Endothelial cell of umbilical vein (primary cell): Measurements from ENCODE around the gene WDR26. TPM values are rescaled to one million over a fixed set of nuclear protein-coding genes. Genes with fewer than 3 reads are reported as not detected.

Experiments
- BruUV-seq: library from RNA; stranded (reverse); fragments of 400-500 nt; replicated peaks from 2 replicates; lab custom pipeline; 2021; lab: Mats Ljungman, UMichigan
- CTCF ChIA-PET: fragments of 300-600, 350-600 bp; sonication (Branson Sonifier 250); formaldehyde crosslinking; loops from one replicate; lab custom pipeline; 2021; ENCODE audit warnings: antibody characterized with exemption, inconsistent platforms; lab: Charles Lee
- POLR2A ChIA-PET: fragments of 300-600, 350-600 bp; sonication (Branson Sonifier 250); formaldehyde crosslinking; loops from one replicate; lab custom pipeline; 2021; ENCODE audit warnings: antibody characterized with exemption, inconsistent platforms; lab: Charles Lee
- DNase-seq: peaks from one replicate; pipeline ENCODE4 v3.0.0-alpha.2; 2011; ENCODE audit warnings: low read depth, low spot score
- FAIRE-seq: peaks from 2 replicates; lab custom pipeline; 2011; peaks lifted over from hg19 to GRCh38; lab: Jason Lieb, UNC
- H2AFZ ChIP-seq: 2 replicates; pipeline ENCODE4 v1.6.0; 2012; ENCODE audit warnings: low read depth, low read length, control low read depth, inconsistent platforms
- H3K27ac ChIP-seq: 2 replicates; pipeline ENCODE4 v1.5.1; 2011; ENCODE audit warnings: low read depth, mild to moderate bottlenecking, control low read depth, low read length, moderate library complexity; ENCODE audit not compliant: insufficient read depth
- H3K27me3 ChIP-seq, 2 experiments: 2 replicates each; pipeline versions ENCODE4 v1.6.0 to v1.6.1; 2011; ENCODE audit warnings: low read length in 2 of 2, mixed read lengths in 1 of 2; ENCODE audit not compliant: control insufficient read depth in 2 of 2, insufficient read depth in 2 of 2
- H3K36me3 ChIP-seq, 2 experiments: 2 replicates in 1 of 2; 3 replicates in 1 of 2; pipeline ENCODE4 v1.5.1; 2011; ENCODE audit warnings: low read length in 2 of 2, mild to moderate bottlenecking in 1 of 2, moderate library complexity in 1 of 2; ENCODE audit not compliant: control insufficient read depth in 2 of 2, insufficient read depth in 2 of 2; ENCODE audit errors: extremely low read depth in 1 of 2
- H3K4me1 ChIP-seq: 3 replicates; pipeline ENCODE4 v1.5.1; 2011; ENCODE audit warnings: mild to moderate bottlenecking, low read length; ENCODE audit not compliant: control insufficient read depth, insufficient read depth; ENCODE audit errors: extremely low read depth
- H3K4me2 ChIP-seq: 2 replicates; pipeline ENCODE4 v1.6.1; 2011; ENCODE audit warnings: low read length, control low read depth, mixed read lengths; ENCODE audit not compliant: insufficient read depth
- H3K4me3 ChIP-seq, 3 experiments: fragments of 200-600 bp in 1 of 3; sonication (generic), shearing (Covaris generic) in 1 of 3; replicated peaks in 1 of 3; 2 replicates each; pipeline ENCODE4 v1.5.1; 2011 to 2016; ENCODE audit warnings: control low read depth in 3 of 3, low read length in 3 of 3, mild to moderate bottlenecking in 2 of 3, inconsistent platforms in 1 of 3, low read depth in 1 of 3, moderate library complexity in 1 of 3; ENCODE audit not compliant: insufficient read depth in 1 of 3
- H3K79me2 ChIP-seq: 2 replicates; pipeline ENCODE4 v1.6.0; 2012; ENCODE audit warnings: low read length, inconsistent platforms; ENCODE audit not compliant: control insufficient read depth, insufficient read depth
- H3K9ac ChIP-seq: replicated peaks from 2 replicates; pipeline ENCODE3; 2011; ENCODE audit warnings: low read length, control low read depth; ENCODE audit not compliant: insufficient read depth; ENCODE audit errors: extremely low read depth
- H3K9me1 ChIP-seq: replicated peaks from 3 replicates; pipeline ENCODE4 v1.6.0; 2011; ENCODE audit warnings: mild to moderate bottlenecking, low read length; ENCODE audit not compliant: control insufficient read depth, insufficient read depth; ENCODE audit errors: extremely low read depth
- H3K9me3 ChIP-seq: replicated peaks from 2 replicates; pipeline ENCODE4 v1.5.1; 2012; ENCODE audit warnings: low read length, inconsistent platforms; ENCODE audit not compliant: control insufficient read depth, insufficient read depth
- H4K20me1 ChIP-seq: replicated peaks from 2 replicates; pipeline ENCODE3; 2011; ENCODE audit warnings: mild to moderate bottlenecking, low read length; ENCODE audit not compliant: control insufficient read depth, insufficient read depth; ENCODE audit errors: extremely low read depth
- EZH2 ChIP-seq: IDR thresholded peaks from 2 replicates; pipeline ENCODE4 v1.6.1; 2012; ENCODE audit warnings: borderline replicate concordance, low read depth, mild to moderate bottlenecking, moderate library complexity, low read length, inconsistent platforms; ENCODE audit not compliant: severe bottlenecking
- FOS ChIP-seq: IDR thresholded peaks from 2 replicates; pipeline ENCODE4 v1.6.1; 2011; ENCODE audit warnings: mild to moderate bottlenecking, low read length, moderate library complexity, borderline replicate concordance; ENCODE audit not compliant: insufficient read depth
- GATA2 ChIP-seq: IDR thresholded peaks from 2 replicates; pipeline ENCODE4 v1.7.0; 2011; ENCODE audit warnings: low read depth, mild to moderate bottlenecking, moderate library complexity, mixed read lengths, low read length; ENCODE audit not compliant: insufficient read length, insufficient read depth
- JUN ChIP-seq: IDR thresholded peaks from 2 replicates; pipeline ENCODE4 v1.6.1; 2011; ENCODE audit warnings: borderline replicate concordance, low read depth; ENCODE audit not compliant: insufficient read length, insufficient read depth
- MYC ChIP-seq: IDR thresholded peaks from one replicate; pipeline ENCODE4 v1.6.1; 2011; ENCODE audit warnings: mild to moderate bottlenecking, low read depth, low read length
- POLR2A ChIP-seq: IDR thresholded peaks from 2 replicates; pipeline ENCODE4 v1.6.1; 2012; ENCODE audit warnings: low read depth, mild to moderate bottlenecking, control low read depth, low read length
- POLR2AphosphoS5 ChIP-seq: IDR thresholded peaks from 2 replicates; pipeline ENCODE4 v1.6.1; 2012; ENCODE audit warnings: low read depth, mild to moderate bottlenecking, control low read depth, low read length, moderate library complexity; ENCODE audit not compliant: insufficient read depth
- dilution Hi-C: fragments of 300-500 bp; cut with MboI; formaldehyde crosslinking; loops from one replicate; pipeline ENCODE4 v1.15.0; 2019; ENCODE audit warnings: low sequenced_read_pairs; ENCODE audit not compliant: extremely low pct_ligation_motif_present
- intact Hi-C: fragments of 100-400 bp; cut with micrococcal nuclease; formaldehyde crosslinking; loops from one replicate; pipeline ENCODE4 v1.10.0; 2022
- polyA plus RNA-seq, 4 experiments: library from polyadenylated mRNA; depleted of rRNA in 3 of 4; stranded (reverse) in 3 of 4; unstranded in 1 of 4; fragments of >200 nt; gene quantifications; 2 replicates each; pipeline versions ENCODE4 v1.2.1 to v1.2.3, GENCODE V29; 2011 to 2012; ENCODE audit warnings: missing spikeins in 1 of 4
- total RNA-seq: library from RNA; stranded (reverse); gene quantifications from 2 replicates; pipeline ENCODE4 v1.2.3, GENCODE V29; 2021
- TF ChIP-seq, protein P1 (sequence below): IDR thresholded peaks from 2 replicates; pipeline ENCODE4 v1.6.1; 2011; ENCODE audit not compliant: insufficient read depth, insufficient read length
- TF ChIP-seq, protein P2 (sequence below), 2 donors: IDR thresholded peaks; 1 replicate in 1 of 2; 2 replicates in 1 of 2; pipeline ENCODE4 v1.5.1; 2011; ENCODE audit warnings: low read length in 2 of 2, mild to moderate bottlenecking in 2 of 2, moderate library complexity in 2 of 2, control low read depth in 1 of 2, inconsistent platforms in 1 of 2, low read depth in 1 of 2; ENCODE audit not compliant: insufficient read depth in 1 of 2; ENCODE audit errors: extremely low read depth in 1 of 2

The WDR26 gene
- total and polyA plus RNA-seq, 2 donors (not counting 3 experiments of a cell fraction or from before 2014, with no cell fraction given): 26.7 to 92.4 TPM

DNA sequence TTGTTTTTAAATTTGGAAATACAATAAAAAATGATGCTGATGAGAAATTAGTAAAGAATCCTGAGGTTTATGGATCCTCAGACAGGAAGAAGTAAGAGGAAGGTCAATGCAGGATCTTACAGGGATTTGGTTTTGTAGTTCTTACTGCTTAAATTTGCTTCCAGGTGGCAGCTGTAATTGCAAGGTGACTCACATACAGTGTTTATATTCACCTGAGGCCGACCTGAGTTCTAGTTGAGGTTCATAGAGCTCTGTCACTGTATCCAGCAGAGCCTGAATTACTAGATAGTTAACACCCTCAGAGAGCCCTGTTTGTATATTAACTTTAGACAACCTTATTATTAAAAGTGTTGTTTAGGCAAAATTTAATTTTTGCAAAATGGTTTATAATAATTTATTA, 1.4 kb upstream of the WDR26 start:
- DNase-seq (no peak), FAIRE-seq (no peak)
- peak overlapping the region; percentile 49 for H3K4me2 ChIP-seq
- intact Hi-C loops (loop anchor here (1.0 to 2.0 kb wide), 2 partner anchors 62 to 107 kb away; no protein-coding TSS in a partner anchor), dilution Hi-C loops (no loop called here)
- peaks cover 24% of the 10 kb centered on the region for H3K4me1 ChIP-seq
- no peak overlapping the region for H3K9ac ChIP-seq
- ChIA-PET POLR2A (no interaction called here), CTCF (interaction anchor here (7.4 kb wide), 1 partner anchor 21 kb away, joined by 92 read pairs; no protein-coding TSS in a partner anchor)
- H2AFZ ChIP-seq: no peak overlapping the region
- no peaks in the 10 kb centered on the region for H3K36me3 ChIP-seq
- H3K27ac ChIP-seq: no peak overlapping the region
- no peaks in the 10 kb centered on the region for H4K20me1 ChIP-seq
- peaks cover 34% of the 10 kb centered on the region for H3K79me2 ChIP-seq
- TF ChIP-seq POLR2AphosphoS5 (no peak), MYC (no peak), JUN (no peak)
- TF ChIP-seq, protein P1, sequence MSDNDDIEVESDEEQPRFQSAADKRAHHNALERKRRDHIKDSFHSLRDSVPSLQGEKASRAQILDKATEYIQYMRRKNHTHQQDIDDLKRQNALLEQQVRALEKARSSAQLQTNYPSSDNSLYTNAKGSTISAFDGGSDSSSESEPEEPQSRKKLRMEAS: no peak
- no peak overlapping the region for H3K4me3 ChIP-seq
- H3K9me1 ChIP-seq: no peaks in the 10 kb centered on the region
- no TSS peak for BruUV-seq
- no peaks in the 10 kb centered on the region for H3K9me3 ChIP-seq
- no peaks in the 10 kb centered on the region for H3K27me3 ChIP-seq

DNA sequence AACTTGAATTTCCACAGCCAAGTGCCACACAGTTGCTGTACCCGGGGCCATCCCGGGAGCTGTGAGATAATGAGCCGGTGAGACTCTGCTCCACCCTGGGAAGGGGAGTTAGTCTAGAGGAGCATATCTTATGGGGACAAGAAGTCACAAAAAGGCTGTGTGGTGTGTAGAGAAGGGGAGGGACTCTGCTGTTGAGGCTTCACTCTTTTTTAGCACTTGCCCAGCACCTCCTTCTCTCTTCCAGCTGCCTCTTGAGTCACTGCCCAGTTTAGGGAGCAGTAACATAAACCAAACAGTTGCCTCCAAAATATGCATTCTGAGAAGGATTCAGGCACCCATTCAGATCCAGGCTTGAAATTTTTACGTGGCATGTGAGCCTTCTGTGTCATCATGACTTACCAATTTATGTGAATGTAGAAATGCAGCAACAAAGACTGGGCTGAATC, 744 bp upstream of the WDR26 start:
- FAIRE-seq: peak; percentile 48
- intact Hi-C loops: loop anchor here (1.0 to 2.0 kb wide), 2 partner anchors 63 to 107 kb away; no protein-coding TSS in a partner anchor

More for the DNA sequence above, 744 bp upstream of the WDR26 start:
- no peaks in the 10 kb centered on the region for H3K9me1 ChIP-seq
- peaks cover 30% of the 10 kb centered on the region for H3K4me1 ChIP-seq
- H2AFZ ChIP-seq: peak overlapping the region; percentile 83
- no peak for TF ChIP-seq POLR2A
- no peak for TF ChIP-seq POLR2AphosphoS5
- no peak for TF ChIP-seq EZH2
- TF ChIP-seq, protein P2, sequence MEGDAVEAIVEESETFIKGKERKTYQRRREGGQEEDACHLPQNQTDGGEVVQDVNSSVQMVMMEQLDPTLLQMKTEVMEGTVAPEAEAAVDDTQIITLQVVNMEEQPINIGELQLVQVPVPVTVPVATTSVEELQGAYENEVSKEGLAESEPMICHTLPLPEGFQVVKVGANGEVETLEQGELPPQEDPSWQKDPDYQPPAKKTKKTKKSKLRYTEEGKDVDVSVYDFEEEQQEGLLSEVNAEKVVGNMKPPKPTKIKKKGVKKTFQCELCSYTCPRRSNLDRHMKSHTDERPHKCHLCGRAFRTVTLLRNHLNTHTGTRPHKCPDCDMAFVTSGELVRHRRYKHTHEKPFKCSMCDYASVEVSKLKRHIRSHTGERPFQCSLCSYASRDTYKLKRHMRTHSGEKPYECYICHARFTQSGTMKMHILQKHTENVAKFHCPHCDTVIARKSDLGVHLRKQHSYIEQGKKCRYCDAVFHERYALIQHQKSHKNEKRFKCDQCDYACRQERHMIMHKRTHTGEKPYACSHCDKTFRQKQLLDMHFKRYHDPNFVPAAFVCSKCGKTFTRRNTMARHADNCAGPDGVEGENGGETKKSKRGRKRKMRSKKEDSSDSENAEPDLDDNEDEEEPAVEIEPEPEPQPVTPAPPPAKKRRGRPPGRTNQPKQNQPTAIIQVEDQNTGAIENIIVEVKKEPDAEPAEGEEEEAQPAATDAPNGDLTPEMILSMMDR (IDR thresholded peaks at IDR 0.05; ENCODE audit: extremely low read depth in 1 of 2, insufficient read depth in 1 of 2, low read depth in 1 of 2, low read length in 2 of 2): no peak
- no peak for TF ChIP-seq JUN
- no peak for TF ChIP-seq GATA2
- TF ChIP-seq, protein P1: no peak
- TF ChIP-seq FOS: no peak
- no peak for TF ChIP-seq MYC
- dilution Hi-C loops: no loop called here
- H3K4me3 ChIP-seq: peak overlapping the region in 2 of 3 experiments; percentile 45 to 100
- H3K36me3 ChIP-seq: no peaks in the 10 kb centered on the region
- H3K9me3 ChIP-seq: no peaks in the 10 kb centered on the region
- H3K27me3 ChIP-seq: no peaks in the 10 kb centered on the region
- peak overlapping the region; percentile 49 for H3K4me2 ChIP-seq
- peaks cover 34% of the 10 kb centered on the region for H3K79me2 ChIP-seq
- BruUV-seq: no TSS peak
- H4K20me1 ChIP-seq: no peaks in the 10 kb centered on the region
- peak overlapping the region; percentile 54 for H3K9ac ChIP-seq
- POLR2A ChIA-PET: no interaction called here
- peak; percentile 42 for DNase-seq
- H3K27ac ChIP-seq: peak overlapping the region; percentile 55
- CTCF ChIA-PET: interaction anchor here (7.4 kb wide), 1 partner anchor 22 kb away, joined by 92 read pairs; no protein-coding TSS in a partner anchor
